Epidermal melanocyte (primary cell): ENCODE measurements around the gene F5.
"Not testable (repeated sequence)": the region's sequence is repeated elsewhere in the genome, so short reads cannot be mapped to it uniquely, and the experiment has no call there.

ENCODE experiments used
- DNase-seq: peaks from one replicate; pipeline ENCODE4 v3.0.0; 2011; ENCODE audit warnings: low spot score; ENCODE audit not compliant: insufficient read length

The F5 gene

DNA sequence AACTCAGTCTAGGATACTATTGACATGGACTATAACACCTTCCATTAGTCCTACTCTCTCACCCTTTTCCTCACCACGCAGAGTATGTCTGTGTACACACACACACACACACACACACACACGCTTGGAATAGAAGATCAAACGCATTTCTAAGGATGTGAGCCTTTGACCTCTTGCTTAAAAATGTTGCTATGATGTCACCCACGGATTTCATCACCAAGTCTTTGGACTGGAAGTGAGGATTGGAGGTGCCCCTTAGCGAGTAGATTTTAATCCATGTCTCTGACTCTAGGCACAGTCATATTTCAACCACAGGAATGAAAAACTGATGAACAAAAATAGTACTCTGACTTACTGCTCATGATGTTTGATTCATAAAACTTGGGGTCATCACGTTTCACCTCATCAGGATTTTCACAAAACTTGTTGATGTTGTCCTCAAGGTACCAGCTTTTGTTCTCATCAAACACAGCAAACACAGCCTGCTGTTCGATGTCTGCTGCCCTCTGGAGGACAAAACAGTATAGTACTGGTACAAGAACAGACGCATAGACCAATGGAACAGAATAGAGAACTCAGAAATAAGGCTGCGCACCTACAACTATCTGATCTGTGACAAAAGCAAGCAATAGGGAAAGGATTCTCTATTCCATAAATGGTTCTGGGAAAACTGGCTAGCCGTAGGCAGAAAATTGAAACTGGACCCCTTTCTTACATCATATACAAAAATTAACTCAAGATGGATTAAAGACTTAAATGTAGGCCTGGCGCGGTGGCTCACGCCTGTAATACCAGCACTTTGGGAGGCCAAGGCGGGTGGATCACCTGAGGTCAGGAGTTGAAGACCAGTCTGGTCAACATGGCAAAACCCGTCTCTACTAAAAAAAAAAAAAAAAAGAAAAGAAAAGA, 39.9 kb downstream of the F5 start:
- DNase-seq: no peak

DNA sequence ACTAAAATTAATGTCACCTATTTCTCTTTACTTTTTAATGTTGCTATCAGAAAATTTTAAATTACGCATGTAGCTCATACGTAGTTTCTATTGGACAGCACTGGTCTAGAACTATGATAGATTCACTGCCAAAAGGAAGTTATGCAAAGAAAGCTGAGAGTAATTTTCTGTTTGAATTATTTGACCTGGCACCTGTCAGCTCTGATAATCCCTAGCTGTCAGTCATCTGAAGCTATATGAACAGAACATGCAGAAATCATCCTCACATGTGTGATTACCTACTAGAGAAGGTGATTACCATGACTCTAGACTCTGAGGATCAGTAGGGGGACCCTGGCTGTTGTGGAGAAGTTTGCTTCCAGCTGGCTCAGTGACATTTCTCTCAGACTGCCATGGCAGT, 40.8 kb downstream of the F5 start:
- no peak for DNase-seq

DNA sequence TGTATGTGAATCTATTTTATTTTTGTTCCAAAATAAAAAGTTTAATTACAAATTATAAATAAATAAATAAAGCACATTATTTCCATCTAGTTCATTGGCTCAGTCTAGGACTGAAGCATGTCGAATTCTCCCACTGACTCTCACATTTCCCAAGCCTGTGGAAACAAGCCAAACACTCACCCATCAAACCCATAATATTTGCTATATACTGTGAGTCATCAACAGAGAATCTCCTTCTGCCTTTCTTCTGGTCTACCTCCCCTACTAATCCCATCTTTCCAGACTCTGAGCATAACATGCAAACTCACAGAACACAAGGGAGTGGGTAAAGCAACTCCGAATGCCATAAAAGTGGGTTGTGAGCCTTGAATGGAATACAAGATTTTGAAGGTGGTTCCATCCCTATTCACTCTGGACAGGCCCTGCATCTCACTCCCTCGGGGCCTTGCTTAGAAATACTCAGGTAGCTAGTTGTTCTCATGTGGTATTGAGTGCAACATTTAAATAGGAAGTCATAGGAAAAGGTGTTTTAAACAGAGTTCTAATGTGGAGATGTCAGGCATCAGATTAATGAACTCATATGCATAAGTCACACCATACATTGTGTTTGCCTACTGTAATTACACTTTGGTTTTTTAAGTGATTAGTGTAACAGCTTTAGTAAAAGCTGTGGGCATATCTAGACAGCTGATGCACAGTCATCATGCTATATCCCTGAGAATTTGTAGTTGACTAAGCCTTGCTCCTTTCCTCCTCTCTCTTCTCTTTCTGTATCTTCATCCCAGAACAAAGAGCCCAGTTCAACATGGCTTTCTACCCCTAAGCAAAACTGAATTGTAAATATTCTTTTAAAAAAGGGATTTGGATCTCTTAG, 47.0 kb downstream of the F5 start:
- no peak for DNase-seq

DNA sequence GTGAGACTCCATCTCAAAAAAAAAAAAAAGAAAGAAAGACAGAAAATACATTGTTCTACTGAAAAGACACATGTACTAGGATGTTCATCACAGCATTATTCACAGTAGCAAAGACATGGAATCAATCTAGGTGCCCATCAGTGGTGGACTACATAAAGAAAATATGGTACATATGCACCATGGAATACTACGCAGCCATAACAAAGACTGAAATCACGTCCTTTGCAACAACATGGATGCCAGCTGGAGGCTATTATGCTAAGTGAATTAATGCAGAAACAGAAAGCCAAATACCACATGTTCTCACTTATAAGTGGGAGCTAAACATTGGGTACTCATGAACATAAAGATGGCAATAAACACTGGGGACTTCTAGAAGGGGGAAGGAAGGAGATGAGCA, 51.6 kb downstream of the F5 start:
- no peak for DNase-seq

DNA sequence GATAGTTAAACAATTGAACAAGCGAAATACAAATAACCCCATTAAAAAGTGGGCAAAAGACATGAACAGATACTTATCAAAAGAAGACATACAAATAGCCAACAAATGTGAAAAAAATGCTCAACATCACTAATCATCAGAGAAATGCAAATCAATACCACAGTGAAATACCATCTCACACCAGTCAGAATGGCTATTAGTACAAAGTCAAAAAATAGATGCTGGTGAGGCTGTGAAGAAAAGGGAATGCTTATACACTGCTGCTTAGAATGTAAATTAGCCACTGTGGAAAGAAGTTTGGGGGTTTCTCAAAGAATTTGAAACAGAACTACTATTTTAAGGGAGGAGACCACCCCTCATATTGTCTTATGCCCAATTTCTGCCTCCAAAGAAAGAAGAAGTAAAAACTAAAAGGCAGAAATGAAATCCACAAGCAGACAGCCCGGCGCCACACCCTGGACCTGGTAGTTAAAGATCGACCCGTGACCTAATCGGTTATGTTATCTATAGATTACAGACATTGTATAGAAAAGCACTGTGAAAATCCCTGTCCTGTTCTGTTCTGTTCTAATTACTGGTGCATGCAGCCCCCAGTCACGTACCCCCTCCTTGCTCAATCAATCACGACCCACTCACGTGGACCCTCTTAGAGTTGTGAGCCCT, 52.6 kb downstream of the F5 start:
- not testable (repeated sequence) for DNase-seq

DNA sequence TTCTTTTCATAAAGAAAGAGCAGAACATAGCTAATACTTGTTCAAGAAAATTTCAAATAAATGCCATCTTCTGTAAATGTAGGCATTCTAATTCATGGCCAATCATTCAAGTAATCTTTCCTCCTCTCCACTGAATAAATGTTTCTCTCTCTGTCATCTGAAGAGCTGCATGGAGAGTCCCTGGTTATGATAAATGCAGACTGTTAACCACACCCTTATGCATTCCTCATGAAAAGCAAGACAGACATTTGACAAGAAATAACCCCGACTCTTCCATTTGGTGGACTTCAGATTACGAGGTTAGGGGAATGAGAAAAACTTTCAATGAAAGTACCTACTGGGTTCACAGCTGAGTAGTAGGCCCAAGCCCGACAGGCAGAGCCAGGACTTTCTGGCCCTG, 55.8 kb downstream of the F5 start:
- no peak for DNase-seq

DNA sequence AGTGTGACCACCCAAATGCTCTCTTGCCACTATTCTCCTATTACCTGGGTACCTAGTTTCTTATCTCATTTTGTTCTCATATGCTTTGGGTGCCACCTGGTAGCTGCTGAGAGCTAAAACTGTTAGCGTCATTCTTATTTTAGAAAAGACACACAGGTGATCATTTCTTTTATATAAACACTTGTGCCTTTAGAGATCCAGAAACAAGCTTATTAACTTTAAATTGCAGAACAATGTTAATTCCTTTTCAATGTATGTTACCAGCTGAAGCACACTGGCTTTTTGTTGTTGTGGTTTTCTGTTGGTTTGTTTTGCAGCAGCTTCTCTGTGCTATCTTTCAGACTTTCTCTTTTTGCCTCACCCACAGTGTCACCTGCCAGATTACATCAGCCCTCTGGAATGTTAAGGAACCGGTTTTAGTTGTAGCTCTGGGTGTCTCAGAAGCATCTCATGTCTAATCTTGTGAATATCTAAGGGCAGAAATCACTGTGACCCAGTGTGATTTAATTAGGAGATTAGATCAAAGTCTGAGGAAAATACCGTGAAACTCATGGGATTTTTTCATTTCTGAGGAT, 57.1 kb downstream of the F5 start:
- no peak for DNase-seq

DNA sequence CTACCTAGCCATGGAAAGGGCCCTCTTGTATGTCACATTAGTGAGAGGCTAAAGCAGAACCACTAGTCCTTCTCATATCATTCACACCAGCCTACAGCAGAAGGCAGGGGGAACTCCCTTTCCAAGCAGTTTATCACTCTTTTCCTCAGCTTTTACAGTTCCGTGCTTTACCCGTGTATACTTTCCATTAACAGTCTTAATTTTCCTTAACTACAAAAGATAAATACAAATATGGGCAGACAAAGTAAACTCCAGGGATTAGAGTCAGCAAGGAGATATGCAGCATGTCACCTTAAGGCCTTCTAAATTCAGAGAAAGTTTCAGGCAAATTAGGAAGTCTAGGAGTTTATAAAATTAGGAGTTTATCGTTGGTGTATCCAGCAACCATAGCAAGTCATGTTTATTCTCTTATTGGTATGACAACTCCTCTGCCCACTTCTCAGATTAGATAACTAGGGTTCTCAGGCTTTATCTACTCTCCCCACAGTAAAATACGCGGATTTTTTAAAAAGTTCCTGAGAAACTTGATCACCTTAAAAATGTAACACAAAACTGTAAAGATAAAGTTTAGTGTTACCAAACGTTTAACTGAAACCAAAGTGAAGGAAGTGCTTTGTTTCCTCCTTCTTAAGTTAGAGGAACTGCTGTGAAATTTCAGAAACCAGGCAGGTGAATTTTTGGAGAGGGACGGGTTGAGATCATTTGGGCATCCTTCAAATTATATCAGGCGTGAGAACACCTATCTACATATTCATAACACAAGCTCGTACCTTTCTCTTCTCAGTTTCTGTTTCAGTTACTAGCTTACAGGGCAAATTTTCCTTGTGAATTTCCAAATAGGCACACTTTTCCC, 57.8 kb downstream of the F5 start:
- no peak for DNase-seq

DNA sequence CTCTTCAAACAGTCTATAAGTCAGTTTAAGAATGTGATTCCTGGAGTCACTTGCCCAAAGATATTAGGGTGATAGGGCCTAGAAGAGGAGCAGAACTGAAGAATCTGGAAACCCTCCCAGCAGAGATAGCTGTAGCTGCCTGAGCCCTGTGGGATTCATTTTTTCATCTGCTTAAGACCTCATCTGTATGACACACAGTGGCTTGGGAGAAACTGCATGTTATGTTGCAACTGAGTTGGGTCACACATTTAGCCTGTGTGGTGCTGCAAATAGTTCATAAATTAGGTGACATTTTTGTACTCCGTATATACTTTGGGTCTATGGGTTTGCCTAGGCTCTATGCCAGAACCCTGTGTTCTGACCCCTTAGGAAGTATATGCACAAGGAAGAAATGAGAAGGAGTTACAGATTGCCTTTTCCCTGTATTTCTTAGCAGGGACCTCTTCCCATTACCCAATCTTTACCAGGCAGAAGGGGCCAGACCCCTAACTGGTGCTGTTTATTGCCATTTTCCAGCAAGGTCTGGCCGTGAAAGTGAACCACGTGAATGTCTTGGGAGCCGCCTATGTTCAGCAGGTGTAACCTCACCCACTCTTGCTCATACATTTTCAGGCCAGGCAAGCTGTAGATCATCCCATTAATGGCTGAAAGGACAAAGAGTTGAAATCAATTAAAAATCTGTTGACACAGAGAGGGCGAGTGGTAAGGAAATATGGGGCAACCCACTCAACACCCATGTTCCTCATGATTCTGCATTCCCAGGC, 58.6 kb downstream of the F5 start:
- no peak for DNase-seq

DNA sequence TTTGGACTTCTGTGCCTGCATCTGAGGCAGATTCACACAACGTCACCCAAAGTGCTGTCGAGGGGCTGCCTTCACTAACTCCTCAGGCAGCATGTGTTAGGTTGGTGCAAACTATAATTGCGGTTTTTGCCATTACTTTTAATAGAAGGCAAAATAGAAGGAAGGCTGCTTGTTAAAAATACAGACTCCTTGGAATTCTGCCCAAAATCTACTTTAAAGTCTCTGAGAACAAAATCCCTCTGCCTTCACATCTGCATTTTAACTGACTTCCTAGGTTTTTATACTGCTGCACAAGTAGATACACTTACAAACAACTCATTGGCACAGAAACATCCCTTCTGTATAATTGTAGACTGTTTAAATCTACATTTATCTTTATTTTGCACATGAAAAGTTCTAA, 59.3 kb downstream of the F5 start:
- DNase-seq: no peak

DNA sequence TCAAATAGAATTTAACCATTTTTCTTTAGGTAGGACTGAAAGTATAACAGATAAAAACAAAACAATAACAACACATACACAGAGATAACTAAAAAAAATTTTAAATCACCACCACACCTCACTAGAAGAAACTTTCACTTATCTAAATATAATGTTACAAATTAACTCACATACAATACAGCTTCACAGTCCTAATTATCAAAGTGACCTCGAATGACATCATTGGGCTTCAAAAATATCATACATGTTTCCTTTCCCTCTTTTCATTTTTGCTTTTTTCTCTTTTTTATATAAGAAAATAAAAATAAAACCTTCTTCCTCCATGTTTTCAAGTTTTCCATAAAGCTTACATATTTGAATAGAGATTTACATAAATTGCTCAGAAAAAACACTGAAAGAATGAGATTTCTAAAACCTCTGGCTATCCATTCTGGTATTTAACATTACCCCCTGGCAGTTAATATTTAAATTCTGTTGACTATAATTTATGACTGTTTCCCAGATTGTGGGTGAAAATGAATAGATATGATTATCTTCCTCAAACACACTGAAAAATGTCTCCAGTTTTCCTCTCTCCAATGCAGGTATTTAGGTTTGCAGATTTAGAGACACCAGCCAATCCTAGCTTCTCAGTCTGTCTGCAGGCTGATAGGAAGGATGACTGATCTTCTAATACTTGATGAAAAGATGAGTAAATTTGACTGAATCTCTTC, 60.0 kb downstream of the F5 start:
- no peak for DNase-seq

DNA sequence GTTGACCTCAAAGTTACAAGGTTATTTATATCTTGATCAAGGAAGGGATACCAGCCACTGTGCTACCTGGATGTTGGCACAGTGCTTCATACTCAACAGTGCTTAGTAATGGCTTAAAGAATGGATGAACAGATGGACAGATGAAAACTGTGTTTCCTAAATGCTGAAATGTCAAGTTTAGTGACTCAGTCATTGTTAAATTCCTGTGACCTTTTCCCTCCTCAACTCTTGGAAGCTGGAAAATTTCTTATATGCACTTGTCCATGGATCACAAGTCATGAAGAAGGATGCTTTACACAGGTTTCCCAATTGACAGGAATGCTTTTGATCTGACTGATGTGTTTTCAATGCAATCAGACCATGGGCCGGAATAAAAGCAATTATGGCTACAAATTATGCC, 60.9 kb downstream of the F5 start:
- DNase-seq: no peak

DNA sequence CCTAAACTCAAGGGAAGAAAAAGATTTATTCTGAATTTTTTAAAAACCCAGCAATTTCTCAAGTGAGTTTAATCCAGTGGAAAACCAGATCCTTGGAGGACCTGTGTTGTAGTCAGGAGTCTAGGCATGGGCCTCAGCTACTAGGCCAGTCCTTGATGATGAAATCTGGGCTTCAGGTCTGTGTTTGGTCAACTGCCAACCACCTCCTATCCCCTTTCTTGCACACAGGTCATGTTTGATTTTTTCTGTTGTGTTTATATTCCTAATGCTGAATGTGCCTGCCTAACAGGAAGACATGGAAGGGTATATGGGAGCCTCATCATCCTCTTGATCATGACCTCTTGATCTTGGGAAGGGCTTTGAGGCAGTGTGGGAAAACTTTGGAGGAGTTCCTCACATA, 62.4 kb downstream of the F5 start:
- no peak for DNase-seq

DNA sequence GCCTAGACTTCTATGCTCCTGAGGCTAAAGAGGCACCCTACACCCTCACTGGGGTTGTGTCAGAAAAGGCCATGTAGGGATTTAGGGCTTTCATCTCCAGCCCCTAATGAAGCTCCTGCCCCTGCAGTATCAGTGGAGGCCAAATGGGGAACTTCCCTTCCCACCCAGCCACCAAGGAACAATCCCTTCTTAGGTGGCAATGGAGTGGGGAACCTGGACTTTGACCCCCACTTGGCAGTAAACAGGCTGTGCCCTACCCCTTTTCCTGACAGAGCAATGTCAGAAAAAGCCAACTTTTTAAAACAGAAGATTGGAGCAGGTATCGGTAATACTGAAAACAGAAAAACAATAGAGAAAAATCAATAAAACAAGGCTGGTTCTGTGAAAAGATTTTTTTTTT, 65.1 kb downstream of the F5 start:
- no peak for DNase-seq

DNA sequence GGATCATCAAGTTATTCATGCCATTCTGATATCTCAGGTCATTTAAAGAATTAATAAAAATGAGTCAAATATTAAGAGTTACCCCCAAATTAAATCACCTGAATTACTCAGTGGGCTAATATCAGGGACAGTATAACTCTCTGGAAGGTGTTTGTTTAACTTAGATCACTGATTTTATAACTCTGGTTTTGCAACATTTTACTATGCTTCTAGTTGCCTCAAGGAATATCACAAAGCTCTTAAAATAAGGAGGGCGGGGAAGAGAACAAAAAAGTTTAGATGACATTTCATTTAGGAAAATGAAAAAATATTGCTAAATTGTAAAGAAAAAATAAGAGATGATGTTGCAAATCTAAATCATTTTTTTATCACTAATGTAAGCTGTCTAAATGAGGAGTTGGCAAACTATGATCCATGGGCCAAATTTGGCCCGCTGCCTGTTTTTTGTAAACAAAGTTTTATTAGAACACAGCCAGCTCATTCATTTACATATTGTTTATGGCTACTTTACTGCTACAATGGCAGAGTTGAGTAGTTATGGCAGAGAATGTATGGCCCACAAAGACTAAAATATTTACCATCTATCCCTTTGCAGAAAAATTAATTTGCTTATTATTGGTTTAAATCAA, 68.6 kb downstream of the F5 start:
- no peak for DNase-seq

DNA sequence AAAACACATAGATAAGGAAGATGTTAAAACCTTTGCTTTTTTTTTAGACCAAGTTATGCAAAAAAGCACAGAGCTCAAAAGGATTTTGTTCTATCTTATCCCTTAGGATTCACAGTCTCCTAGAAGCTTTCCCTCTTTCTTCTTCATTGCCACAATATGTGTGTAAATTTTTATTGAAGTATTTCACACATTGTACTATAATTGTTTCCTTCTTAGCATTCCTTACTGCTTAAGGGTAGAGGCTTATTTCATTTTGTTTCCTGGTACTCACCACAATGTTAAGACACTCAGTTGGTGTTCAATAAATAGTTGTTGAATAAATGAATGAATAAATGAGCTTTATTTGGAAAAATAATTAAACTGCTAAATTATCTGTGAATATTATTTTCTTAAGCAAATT, 70.6 kb downstream of the F5 start:
- DNase-seq: no peak

DNA sequence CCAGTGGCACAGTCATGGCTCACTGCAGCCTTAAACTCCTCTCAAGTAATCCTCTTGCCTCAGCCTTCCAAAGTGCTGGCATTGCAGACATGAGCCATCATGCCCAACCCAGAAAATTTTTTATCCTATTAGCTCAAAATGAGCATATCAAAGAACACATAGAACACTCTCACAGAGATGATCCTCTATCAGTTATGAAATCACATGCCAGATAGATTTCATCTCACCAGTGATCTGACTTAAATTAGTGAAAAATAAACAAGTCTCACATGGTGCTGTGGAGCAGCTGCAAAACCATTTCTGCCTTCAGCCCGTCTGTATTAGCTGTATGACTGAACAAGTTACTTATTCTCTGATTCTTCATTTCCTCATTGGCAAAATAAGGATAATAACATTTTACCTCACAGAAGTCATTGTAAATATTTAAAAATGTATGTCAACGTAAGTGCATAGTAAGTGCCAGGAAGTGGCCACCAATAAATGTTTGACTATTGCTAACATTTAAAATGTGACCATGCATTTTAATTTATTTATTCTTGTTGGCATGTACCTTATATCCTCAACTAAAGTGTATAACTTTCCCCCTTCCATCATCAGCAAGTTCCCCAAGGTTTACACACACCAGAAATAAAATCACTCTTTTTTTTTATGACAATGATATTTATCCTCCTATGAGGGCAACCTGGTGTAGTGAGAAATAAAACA, 71.6 kb downstream of the F5 start:
- no peak for DNase-seq

DNA sequence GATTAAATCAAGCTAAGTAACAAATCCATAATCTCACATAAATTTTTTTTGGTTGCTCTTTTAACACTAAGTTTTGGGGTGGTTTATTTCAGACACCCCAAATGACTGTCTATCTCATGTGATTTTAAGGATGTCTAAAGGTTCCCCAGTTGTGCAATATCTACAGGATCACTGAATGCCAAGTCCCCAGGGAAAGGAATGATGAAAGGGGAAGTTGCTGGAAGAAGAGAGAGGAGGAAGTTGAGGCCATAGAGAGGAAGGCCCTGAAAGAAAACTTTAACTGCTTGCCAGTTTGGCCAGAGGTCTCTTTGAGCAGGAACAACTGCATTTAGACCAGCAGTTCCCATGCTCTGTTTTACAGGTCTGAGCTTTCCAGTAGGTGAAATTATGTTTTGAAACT, 73.1 kb downstream of the F5 start:
- no peak for DNase-seq
